Measurements from ENCODE around the gene ADCY1. TPM values are rescaled to one million over a fixed set of nuclear protein-coding genes. Genes with fewer than 3 reads are reported as not detected.

ADCY1 gene
- total and polyA plus RNA-seq, 3 experiments from 2014 or later: 0.79 to 1.3 TPM; not detected in 1

DNA sequence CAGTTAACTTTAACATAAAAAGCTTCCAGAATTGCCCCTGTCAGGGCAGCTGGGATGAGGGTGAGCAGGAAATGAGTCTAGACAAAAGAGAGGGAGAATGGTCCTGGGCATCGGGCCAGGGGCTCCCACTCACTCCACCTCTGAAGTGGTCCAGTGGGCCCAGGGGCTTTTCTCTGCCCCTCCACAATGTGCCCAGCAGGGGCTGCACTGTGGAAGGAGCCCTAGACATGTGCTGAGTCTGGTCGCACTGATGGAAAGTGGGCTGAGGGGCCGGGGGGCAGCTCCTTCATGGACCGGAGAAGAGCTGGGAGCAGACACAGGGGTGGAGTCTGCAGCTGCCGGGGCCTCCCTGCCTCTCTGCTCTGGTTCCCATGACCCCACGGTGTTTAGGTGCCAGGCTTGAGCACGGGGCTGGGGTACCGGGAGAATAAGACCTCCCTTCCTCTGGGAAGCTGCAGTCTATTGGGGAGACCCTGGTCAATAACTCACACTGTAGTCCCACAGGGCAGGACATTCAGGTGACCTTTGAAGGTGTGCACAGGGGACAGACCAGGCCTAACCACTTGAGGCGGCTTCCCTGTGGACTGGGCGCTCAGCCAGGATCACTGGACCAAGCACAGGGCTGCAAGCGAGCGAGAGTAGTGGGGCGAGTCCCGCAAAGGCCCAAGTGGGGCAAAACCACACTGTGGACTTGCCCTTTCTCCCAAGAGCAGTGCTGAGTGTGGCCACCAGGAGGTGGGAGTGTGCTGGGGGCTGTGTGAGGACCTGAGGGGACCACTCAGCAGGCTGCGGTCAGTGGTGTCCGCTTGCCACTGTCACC lies 6.1 kb downstream of the ADCY1 start:
- CTCF ChIA-PET: no interaction called here
- DNase-seq: no peak

DNA sequence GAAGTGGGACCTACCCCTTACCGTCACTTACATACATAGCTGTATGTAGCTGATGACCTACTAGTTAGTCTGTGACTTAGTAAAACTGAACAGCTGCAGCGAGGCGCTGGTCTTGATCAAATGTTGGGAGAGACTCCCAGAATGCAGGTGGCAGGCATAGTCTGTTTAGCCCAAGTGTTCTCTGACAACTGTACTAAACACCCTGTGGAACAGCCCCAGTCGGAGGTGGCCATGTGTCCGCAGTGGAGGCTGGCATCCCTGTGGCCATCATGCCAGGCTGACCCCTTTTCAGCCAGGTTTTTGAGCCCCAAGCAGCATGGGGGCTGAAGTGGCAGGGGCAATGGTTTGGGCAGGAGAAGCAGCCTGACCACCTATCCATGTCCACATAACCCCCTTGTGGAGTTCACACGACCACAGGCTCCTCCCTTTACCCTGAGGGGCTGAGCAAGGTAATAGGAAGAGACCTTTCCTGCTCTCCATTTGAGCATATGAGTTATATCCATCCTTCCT lies 7.2 kb downstream of the ADCY1 start:
- POLR2A ChIA-PET: no interaction called here
- Mint-ChIP-seq H3K27me3 (peaks cover 4 to 10% of the 10 kb centered on the region in 2 donors), H3K36me3 (no peaks in the 10 kb centered on the region), H3K4me1 (no peaks in the 10 kb centered on the region), H3K9me3 (no peaks in the 10 kb centered on the region), H3K27ac (no peak overlapping the region), H3K4me3 (no peak overlapping the region)
- H3K4me3 ChIP-seq (ENCODE audit: low read length): no peak overlapping the region
- no peak overlapping the region for H3K27ac ChIP-seq (ENCODE audit: low read depth, low read length)
- no peaks in the 10 kb centered on the region for H3K27me3 ChIP-seq (ENCODE audit: insufficient read depth, low read length, poor library complexity, severe bottlenecking)
- no peaks in the 10 kb centered on the region for H3K36me3 ChIP-seq (ENCODE audit: insufficient read depth, low read length)
- CTCF ChIA-PET: no interaction called here
- DNase-seq: no peak
- H3K4me1 ChIP-seq (ENCODE audit: insufficient read depth, low read length): no peaks in the 10 kb centered on the region
- H3K9me3 ChIP-seq (ENCODE audit: low read length): no peaks in the 10 kb centered on the region

More for the DNA sequence above, 6.1 kb downstream of the ADCY1 start:
- Histone ChIP-seq H3K4me3 (ENCODE audit: low read length) (no peak overlapping the region), H3K4me1 (ENCODE audit: insufficient read depth, low read length) (no peaks in the 10 kb centered on the region), H3K9me3 (ENCODE audit: low read length) (no peaks in the 10 kb centered on the region), H3K36me3 (ENCODE audit: insufficient read depth, low read length) (no peaks in the 10 kb centered on the region), H3K27ac (ENCODE audit: low read depth, low read length) (no peak overlapping the region), H3K27me3 (ENCODE audit: insufficient read depth, low read length, poor library complexity, severe bottlenecking) (no peaks in the 10 kb centered on the region)
- Mint-ChIP-seq H3K36me3 (no peaks in the 10 kb centered on the region), H3K4me3 (no peak overlapping the region), H3K9me3 (no peaks in the 10 kb centered on the region), H3K4me1 (no peaks in the 10 kb centered on the region), H3K27me3 (peaks cover 15 to 16% of the 10 kb centered on the region in 2 donors), H3K27ac (no peak overlapping the region)
- POLR2A ChIA-PET: no interaction called here

DNA sequence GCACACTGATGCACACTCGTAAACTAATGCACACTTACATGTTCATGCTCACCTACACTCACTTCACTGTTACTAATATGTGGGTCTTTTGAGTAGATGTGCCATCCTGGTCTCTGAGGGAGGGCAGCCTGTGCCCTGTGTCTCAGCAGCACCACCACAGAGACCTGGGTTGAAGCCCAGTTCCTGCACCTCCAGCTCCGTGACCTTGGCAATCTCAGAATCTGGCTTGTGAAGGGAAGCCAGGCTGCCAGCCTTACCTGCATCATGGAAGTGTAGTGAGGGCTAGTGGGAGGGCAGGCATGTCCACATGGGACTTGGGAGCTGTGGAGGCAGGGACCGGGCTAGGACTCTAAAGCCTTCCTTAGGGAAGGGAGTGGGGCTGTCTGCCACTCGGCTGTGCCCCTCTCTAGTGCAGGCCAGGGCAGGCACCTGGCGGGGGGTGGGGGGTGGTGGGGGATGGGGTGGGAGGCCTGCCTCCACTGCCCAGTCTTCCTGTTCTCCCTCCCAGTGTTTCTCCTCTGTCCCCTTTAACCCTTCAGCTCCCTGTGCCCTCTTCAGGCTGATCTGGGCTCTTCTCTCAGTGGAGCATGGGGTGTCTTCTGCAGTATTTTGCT lies 8.1 kb downstream of the ADCY1 start:
- Histone ChIP-seq H3K36me3 (ENCODE audit: insufficient read depth, low read length) (no peaks in the 10 kb centered on the region), H3K27ac (ENCODE audit: low read depth, low read length) (no peak overlapping the region), H3K4me3 (ENCODE audit: low read length) (no peak overlapping the region), H3K9me3 (ENCODE audit: low read length) (no peaks in the 10 kb centered on the region), H3K27me3 (ENCODE audit: insufficient read depth, low read length, poor library complexity, severe bottlenecking) (no peaks in the 10 kb centered on the region), H3K4me1 (ENCODE audit: insufficient read depth, low read length) (no peaks in the 10 kb centered on the region)
- no peak for DNase-seq
- Mint-ChIP-seq H3K4me3 (no peak overlapping the region), H3K4me1 (no peaks in the 10 kb centered on the region), H3K27ac (no peak overlapping the region), H3K36me3 (no peaks in the 10 kb centered on the region), H3K9me3 (no peaks in the 10 kb centered on the region), H3K27me3 (peaks cover 0 to 6% of the 10 kb centered on the region in 2 donors)
- POLR2A ChIA-PET: no interaction called here
- CTCF ChIA-PET: no interaction called here

DNA sequence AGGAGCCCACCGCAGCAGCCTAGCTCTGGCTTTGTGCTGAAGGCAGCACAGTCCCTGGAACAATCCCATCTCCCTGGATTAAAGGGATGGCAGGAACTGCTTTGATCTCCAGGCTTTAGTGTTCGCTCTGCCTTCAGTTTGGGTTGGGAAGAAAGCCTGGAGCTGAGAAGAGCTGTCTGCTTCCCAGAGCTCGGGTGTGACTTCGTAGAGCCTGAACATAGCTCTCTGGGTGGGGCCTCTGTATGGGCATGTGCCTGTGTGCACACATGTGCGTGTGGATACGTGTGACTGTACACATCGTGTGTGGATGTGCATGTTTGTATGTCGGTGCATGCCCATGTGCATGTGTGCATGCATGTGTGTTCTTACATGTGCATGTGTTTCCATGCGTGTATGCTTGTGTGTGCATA lies 8.7 kb downstream of the ADCY1 start:
- no peaks in the 10 kb centered on the region for H3K27me3 ChIP-seq (ENCODE audit: insufficient read depth, low read length, poor library complexity, severe bottlenecking)
- H3K4me1 Mint-ChIP-seq: no peaks in the 10 kb centered on the region
- no peak overlapping the region for H3K27ac Mint-ChIP-seq
- H3K36me3 ChIP-seq (ENCODE audit: insufficient read depth, low read length): no peaks in the 10 kb centered on the region
- H3K9me3 ChIP-seq (ENCODE audit: low read length): no peaks in the 10 kb centered on the region
- ChIA-PET POLR2A (no interaction called here), CTCF (no interaction called here)
- H3K27ac ChIP-seq (ENCODE audit: low read depth, low read length): no peak overlapping the region
- H3K36me3 Mint-ChIP-seq: no peaks in the 10 kb centered on the region
- no peaks in the 10 kb centered on the region for H3K4me1 ChIP-seq (ENCODE audit: insufficient read depth, low read length)
- H3K9me3 Mint-ChIP-seq: no peaks in the 10 kb centered on the region
- H3K4me3 Mint-ChIP-seq: no peak overlapping the region
- no peak overlapping the region for H3K4me3 ChIP-seq (ENCODE audit: low read length)
- H3K27me3 Mint-ChIP-seq: peaks cover 0 to 6% of the 10 kb centered on the region in 2 donors
- no peak for DNase-seq

DNA sequence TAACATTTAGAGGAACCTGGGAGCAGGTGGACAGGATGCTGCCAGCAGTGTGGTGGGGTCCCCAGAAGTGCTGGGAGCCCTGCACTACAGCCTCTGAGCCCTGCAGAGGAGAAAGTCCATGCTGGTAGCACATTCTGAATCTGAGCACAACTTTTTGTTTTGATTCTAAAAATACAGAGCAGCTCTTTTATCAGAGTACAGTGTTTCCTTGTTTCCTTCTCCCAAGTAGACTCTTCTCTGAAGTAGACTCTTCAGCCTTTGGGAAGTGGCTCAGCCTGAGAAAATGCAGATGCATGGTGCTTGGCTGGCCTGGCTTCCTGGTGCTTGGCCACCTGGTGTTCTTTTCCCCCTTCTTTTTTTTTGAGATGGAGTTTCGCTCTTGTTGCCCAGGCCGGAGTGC lies 9.1 kb downstream of the ADCY1 start:
- CTCF ChIA-PET: no interaction called here

DNA sequence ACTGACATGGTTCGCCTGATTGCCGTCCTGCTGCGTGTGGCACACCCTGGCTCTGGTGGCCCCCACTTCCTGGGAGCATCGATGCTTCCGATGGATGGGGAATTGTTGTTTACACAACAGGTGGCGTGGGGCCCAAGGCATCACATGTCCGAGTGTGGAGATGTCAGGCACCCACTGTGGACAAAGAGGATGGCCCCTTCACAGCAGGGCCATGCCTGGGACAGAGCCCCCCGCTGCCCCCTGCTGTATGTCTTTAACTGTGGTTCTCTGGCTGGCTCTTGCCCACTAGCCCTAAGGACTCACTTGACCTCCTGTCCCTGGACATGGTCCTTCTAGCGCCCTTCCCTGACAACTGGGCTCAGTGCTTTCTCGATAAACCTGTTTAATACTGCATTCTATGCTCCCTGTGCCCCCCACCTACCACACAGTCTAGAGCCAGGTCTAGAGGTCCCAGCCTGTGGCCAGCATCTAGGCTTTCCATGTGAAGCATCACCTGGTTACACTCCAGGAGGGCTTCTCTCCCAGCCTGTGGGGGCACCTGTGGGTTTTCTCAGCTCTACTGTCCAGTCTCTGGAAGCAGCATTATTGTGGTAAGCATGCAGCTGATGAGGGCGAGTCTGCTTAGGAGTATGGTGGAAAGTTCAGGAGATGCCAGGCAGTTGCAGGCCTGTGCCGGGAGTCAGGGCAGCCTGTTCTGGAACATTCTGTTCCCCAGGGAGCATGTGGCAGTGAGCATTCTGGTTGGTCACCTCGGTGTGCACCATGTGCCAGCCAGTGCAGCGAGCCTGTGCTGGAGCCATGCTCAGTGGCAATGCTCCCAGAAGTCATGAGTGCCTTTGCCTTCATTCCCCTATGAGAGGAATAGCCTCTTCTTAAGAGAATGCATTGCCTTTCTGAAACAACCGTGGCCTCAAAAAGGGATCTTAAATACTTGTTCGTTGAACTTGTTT lies 10.4 kb downstream of the ADCY1 start:
- Histone ChIP-seq H3K27me3 (ENCODE audit: insufficient read depth, low read length, poor library complexity, severe bottlenecking) (no peaks in the 10 kb centered on the region), H3K4me1 (ENCODE audit: insufficient read depth, low read length) (no peaks in the 10 kb centered on the region), H3K36me3 (ENCODE audit: insufficient read depth, low read length) (no peaks in the 10 kb centered on the region), H3K27ac (ENCODE audit: low read depth, low read length) (no peak overlapping the region), H3K4me3 (ENCODE audit: low read length) (no peak overlapping the region), H3K9me3 (ENCODE audit: low read length) (no peaks in the 10 kb centered on the region)
- H3K9me3 Mint-ChIP-seq: no peaks in the 10 kb centered on the region
- no peaks in the 10 kb centered on the region for H3K36me3 Mint-ChIP-seq
- no peak for DNase-seq
- H3K4me3 Mint-ChIP-seq: no peak overlapping the region
- peaks cover 0 to 1% of the 10 kb centered on the region in 2 donors for H3K27me3 Mint-ChIP-seq
- no peak overlapping the region for H3K27ac Mint-ChIP-seq
- POLR2A ChIA-PET: no interaction called here
- CTCF ChIA-PET: no interaction called here
- no peaks in the 10 kb centered on the region for H3K4me1 Mint-ChIP-seq

More for the DNA sequence above, 9.1 kb downstream of the ADCY1 start:
- Histone ChIP-seq H3K36me3 (ENCODE audit: insufficient read depth, low read length) (no peaks in the 10 kb centered on the region), H3K9me3 (ENCODE audit: low read length) (no peaks in the 10 kb centered on the region), H3K27ac (ENCODE audit: low read depth, low read length) (no peak overlapping the region), H3K4me3 (ENCODE audit: low read length) (no peak overlapping the region), H3K27me3 (ENCODE audit: insufficient read depth, low read length, poor library complexity, severe bottlenecking) (no peaks in the 10 kb centered on the region), H3K4me1 (ENCODE audit: insufficient read depth, low read length) (no peaks in the 10 kb centered on the region)
- Mint-ChIP-seq H3K27ac (peak overlapping the region in 1 of 8 donors; percentile 87), H3K36me3 (no peaks in the 10 kb centered on the region), H3K9me3 (no peaks in the 10 kb centered on the region), H3K4me3 (no peak overlapping the region), H3K4me1 (no peaks in the 10 kb centered on the region), H3K27me3 (peaks cover 0 to 6% of the 10 kb centered on the region in 2 donors)
- DNase-seq: no peak
- POLR2A ChIA-PET: no interaction called here

DNA sequence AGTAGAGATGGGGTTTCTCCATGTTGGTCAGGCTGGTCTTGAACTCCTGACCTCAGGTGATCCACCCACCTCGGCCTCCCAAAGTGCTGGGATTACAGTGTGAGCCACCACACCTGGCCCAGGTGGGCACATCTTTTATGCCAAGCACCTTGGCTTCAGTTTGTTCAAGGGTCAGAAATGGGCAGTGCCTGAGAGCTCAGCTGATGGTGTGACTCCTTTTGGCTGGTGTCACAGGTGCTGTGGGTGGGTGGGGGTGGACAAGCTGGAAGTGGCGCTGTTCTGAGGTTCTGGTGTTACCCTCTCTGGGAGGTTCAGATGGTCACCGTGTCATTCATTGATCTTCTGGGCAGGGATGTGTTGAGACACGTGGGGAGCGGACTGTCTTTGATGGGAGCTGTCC lies 11.5 kb downstream of the ADCY1 start:
- CTCF ChIA-PET: no interaction called here
- DNase-seq: no peak
- H3K27me3 Mint-ChIP-seq: no peaks in the 10 kb centered on the region
- Histone ChIP-seq H3K4me3 (ENCODE audit: low read length) (no peak overlapping the region), H3K9me3 (ENCODE audit: low read length) (no peaks in the 10 kb centered on the region), H3K27me3 (ENCODE audit: insufficient read depth, low read length, poor library complexity, severe bottlenecking) (no peaks in the 10 kb centered on the region), H3K36me3 (ENCODE audit: insufficient read depth, low read length) (no peaks in the 10 kb centered on the region), H3K27ac (ENCODE audit: low read depth, low read length) (no peak overlapping the region), H3K4me1 (ENCODE audit: insufficient read depth, low read length) (no peaks in the 10 kb centered on the region)
- POLR2A ChIA-PET: no interaction called here
- no peaks in the 10 kb centered on the region for H3K4me1 Mint-ChIP-seq
- no peak overlapping the region for H3K4me3 Mint-ChIP-seq
- H3K27ac Mint-ChIP-seq: no peak overlapping the region
- no peaks in the 10 kb centered on the region for H3K9me3 Mint-ChIP-seq
- no peaks in the 10 kb centered on the region for H3K36me3 Mint-ChIP-seq

Data from CD8-positive, alpha-beta memory T cell (primary cell).